Measurements from ENCODE around the gene SWT1. TPM values are rescaled to one million over a fixed set of nuclear protein-coding genes. Genes with fewer than 3 reads are reported as not detected.

The SWT1 gene, protein sequence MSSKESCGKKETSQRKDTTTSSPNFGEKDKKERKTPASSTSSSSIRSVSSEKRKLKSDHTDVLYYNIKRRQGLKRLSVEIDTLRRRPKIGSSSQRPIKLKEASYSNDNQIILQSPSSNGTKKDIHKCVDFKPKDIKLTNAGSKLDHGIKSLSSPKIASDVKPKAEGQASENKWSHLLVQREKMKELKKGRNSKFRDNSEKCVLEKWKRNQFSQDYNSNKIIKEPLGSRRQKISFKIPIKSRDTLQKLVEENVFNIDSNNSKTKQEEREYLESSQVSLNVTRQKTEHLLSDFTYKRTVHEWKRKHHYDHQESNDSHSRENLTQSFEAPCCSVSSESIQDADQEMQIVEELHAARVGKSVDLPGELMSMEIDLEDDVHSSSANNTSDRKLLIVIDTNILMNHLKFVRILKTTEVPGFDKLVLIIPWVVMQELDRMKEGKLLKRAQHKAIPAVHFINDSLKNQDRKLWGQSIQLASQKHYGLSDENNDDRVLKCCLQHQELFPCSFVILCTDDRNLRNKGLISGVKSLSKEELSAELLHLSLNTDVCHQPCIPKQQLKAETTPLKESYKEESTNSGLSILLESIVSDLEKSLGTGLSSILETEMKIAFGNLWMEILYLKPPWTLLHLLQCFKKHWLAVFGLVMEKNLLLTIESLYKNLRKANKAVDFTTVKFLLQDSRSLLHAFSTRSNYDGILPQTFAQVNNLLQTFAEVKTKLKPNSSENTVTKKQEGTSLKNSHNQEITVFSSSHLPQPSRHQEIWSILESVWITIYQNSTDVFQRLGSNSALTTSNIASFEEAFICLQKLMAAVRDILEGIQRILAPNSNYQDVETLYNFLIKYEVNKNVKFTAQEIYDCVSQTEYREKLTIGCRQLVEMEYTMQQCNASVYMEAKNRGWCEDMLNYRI
- total RNA-seq (10 to 100 TPM in 1 of 2 experiments, 1 to 10 TPM in 1; 9.5 to 10.4 TPM), polyA plus RNA-seq (1 to 10 TPM; 3.3 to 6.5 (median 4.2) TPM), total RNA-seq (7.0 to 29.1 (median 15.0) reads per million in 6 experiments)

DNA sequence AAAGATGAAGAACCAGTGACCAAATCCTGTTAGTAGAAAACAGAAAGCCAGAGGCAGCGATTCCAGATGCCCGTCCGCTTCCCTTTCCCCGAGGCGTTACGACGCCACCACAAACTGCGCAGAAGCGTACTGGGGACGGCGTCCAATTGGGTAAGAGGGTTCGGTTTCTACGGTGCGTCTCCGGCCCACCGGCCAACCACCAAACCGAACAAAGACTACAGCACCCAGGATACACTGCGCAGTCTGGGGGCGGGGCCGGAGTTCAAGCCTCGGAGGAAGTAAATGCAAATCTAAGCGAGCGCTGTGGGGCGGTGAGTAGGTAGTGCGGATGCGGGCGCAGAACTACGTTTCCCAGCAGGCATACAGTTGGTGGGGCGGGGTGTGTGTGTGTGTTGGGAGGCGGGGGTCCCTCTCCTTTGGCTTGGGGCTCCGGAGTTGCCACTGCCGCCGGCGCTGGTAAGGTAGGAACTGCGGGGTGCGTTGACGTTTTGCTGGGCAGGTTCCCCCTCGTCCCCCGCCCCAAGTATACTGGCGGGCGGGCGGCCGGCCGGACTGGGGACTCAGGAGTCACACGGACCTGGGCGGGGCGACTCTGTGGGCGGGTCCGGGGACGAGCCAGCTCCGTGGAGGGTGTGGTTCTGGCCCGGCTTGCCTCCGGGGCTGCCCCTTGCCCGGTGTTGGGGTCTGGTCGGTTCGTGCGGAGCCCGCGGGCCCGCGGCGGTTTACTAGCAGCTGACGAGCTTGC lies at the start of gene SWT1, which contains the start of gene TRMT1L:
Gene SWT1 (plus strand): TSS at position 314 of the 745 bp plus-strand sequence. CDS start 3,675 bp downstream, outside the sequence.
Gene TRMT1L (minus strand): TSS at position 100 of the 745 bp plus-strand sequence. CDS start 241 bp downstream, outside the sequence.
- peaks cover 0 to 4% (median 0%) of the 10 kb centered on the region in 3 donors for H3K36me3 Mint-ChIP-seq
- DNase-seq (peak; percentile 90 to 99 (median 97)), ATAC-seq (peak; percentile 88 to 91)
- peaks cover 23 to 53% (median 43%) of the 10 kb centered on the region in 4 donors for H3K4me1 Mint-ChIP-seq
- peak within 1 kb of the TSS; percentile 90 to 99 (median 98) for H3K4me3 Mint-ChIP-seq
- H3K9me3 Mint-ChIP-seq, result no peaks in the 10 kb centered on the region
- no peaks in the 10 kb centered on the region for H3K27me3 Mint-ChIP-seq
- POLR2A ChIA-PET, result interaction anchor here (0.5 to 4.0 kb wide), 11 partner anchors 9 to 1218 kb away, joined by 3 to 39 read pairs (median 4); partner anchors contain the start of genes EDEM3, IVNS1ABP, ODR4 and RNF2
- H3K27ac Mint-ChIP-seq, result peak within 1 kb of the TSS; percentile 94 to 99 (median 98)

DNA sequence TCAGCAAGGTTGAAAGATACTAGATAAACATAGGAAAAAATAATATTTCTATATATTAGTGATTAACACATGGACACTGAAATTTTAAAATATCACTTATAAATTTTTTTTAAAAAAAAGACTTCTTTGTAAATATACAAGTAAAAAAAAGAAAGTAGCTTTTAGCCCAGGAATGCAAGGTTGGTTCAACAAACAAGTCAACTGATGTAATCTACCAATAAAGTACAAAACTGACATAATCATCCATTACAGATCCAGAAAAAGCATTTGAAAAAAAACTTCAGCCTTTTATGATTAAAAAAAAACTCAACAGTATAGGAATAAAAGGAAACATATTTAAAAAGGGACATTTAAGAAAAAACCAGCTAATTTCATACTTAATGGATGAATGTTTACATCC lies 48.6 kb upstream of the SWT1 start:
- H3K36me3 Mint-ChIP-seq, result peaks cover 8 to 17% (median 17%) of the 10 kb centered on the region in 3 donors
- H3K9me3 Mint-ChIP-seq, result peaks cover 6 to 65% (median 31%) of the 10 kb centered on the region in 9 donors
- no peak overlapping the region for H3K27ac Mint-ChIP-seq
- no peaks in the 10 kb centered on the region for H3K4me1 Mint-ChIP-seq
- H3K27me3 Mint-ChIP-seq, result no peaks in the 10 kb centered on the region
- ATAC-seq (no peak), DNase-seq (no peak)
- no peak overlapping the region for H3K4me3 Mint-ChIP-seq
- POLR2A ChIA-PET, result no interaction called here

DNA sequence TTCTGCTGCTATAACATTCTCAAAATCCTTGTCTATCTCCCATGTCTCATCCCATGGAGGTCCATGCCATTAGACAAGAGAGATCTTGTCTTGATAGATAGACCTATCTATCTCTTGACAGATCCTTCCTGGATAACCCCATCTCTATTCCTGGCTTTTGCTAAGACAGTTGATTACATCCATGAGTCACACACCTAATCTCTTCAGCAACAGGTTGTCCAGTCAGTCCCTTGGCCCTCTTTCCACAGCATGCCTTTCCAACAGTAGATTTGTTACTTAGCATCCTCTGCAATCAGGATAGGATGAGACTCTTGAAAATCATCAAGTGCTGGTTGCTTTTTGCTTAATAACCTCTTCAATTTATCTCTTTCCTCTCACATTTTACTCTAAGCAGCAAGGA lies 46.8 kb upstream of the SWT1 start:
- Mint-ChIP-seq H3K4me1 (no peaks in the 10 kb centered on the region), H3K27me3 (no peaks in the 10 kb centered on the region), H3K9me3 (peaks cover 6 to 65% (median 30%) of the 10 kb centered on the region in 9 donors), H3K27ac (peak overlapping the region in 1 of 10 donors; percentile 25), H3K36me3 (peaks cover 0 to 17% (median 6%) of the 10 kb centered on the region in 3 donors), H3K4me3 (no peak overlapping the region)
- DNase-seq (no peak), ATAC-seq (no peak)
- POLR2A ChIA-PET, result no interaction called here

DNA sequence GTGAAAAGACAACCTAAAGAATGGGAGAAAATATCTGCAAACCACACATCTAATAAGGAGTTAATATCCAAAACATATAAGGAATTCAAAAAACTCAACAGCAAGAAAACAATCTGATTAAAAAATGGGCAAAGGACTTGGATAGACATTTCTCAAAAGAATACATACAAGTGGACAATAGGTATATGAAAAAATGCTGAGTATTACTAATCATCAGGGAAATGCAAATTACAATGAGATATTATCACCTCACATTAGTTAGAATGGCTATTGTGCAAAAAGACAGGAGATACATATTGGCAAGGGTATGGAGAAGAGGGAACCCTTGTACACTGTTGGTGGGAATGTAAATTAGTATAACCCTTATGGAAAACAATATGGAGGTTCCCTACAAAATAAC lies 45.1 kb upstream of the SWT1 start:
- peaks cover 0 to 49% (median 21%) of the 10 kb centered on the region in 9 donors for H3K9me3 Mint-ChIP-seq

DNA sequence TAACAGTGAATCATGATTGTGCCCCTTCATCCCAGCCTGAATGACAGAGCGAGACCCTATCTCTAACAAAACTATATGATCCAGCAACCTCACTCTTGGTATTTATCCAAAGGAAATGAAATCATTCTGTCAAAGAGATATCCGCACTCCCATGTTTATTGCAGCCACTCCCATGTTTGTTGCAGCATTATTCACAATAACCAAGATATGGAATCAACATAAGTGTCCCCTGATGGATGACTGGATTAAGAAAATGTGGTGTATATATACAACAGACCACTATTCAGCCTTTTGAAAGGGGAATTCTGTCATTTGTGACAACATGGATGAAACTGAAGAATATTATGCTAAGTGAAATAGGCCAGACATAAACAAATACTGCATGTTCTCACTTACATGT lies 44.6 kb upstream of the SWT1 start:
- Mint-ChIP-seq H3K36me3 (peaks cover 3 to 17% (median 9%) of the 10 kb centered on the region in 3 donors), H3K27ac (no peak overlapping the region), H3K27me3 (no peaks in the 10 kb centered on the region), H3K4me3 (no peak overlapping the region), H3K4me1 (peaks cover 0 to 2% (median 0%) of the 10 kb centered on the region in 4 donors), H3K9me3 (peaks cover 0 to 44% (median 21%) of the 10 kb centered on the region in 9 donors)
- POLR2A ChIA-PET, result no interaction called here
- no peak for DNase-seq
- ATAC-seq, result no peak

More for the DNA sequence above, 45.1 kb upstream of the SWT1 start:
- POLR2A ChIA-PET, result no interaction called here
- ATAC-seq (no peak), DNase-seq (no peak)
- no peaks in the 10 kb centered on the region for H3K27me3 Mint-ChIP-seq
- peaks cover 2 to 17% (median 6%) of the 10 kb centered on the region in 3 donors for H3K36me3 Mint-ChIP-seq
- no peak overlapping the region for H3K27ac Mint-ChIP-seq
- H3K4me3 Mint-ChIP-seq, result no peak overlapping the region
- peaks cover 0 to under 1% (median 0%) of the 10 kb centered on the region in 4 donors for H3K4me1 Mint-ChIP-seq

DNA sequence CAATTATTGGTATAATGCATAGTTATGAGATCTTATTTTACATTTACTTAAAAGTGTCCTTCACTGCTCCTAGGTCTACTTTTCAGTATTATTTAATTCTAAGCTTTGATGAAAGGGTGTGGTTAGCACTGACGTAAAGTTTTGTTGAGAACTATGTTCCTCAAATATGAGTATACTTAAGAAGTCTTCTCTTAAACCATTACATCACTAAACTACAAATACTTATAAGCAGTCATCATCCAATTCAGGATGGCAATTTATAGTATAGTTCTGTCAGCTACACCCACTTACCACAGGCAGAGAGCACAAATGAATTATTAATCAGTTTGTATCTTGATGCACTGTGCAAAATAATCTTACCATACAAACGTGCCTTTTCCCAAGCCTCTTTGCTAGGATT lies 27.3 kb upstream of the SWT1 start:
- no peaks in the 10 kb centered on the region for H3K4me1 Mint-ChIP-seq
- no peak for ATAC-seq
- no peak overlapping the region for H3K4me3 Mint-ChIP-seq
- peaks cover 7 to 88% (median 48%) of the 10 kb centered on the region in 3 donors for H3K36me3 Mint-ChIP-seq
- DNase-seq, result no peak
- H3K27ac Mint-ChIP-seq, result no peak overlapping the region
- POLR2A ChIA-PET, result no interaction called here
- H3K9me3 Mint-ChIP-seq, result peaks cover 0 to 9% (median 5%) of the 10 kb centered on the region in 9 donors
- H3K27me3 Mint-ChIP-seq, result no peaks in the 10 kb centered on the region

DNA sequence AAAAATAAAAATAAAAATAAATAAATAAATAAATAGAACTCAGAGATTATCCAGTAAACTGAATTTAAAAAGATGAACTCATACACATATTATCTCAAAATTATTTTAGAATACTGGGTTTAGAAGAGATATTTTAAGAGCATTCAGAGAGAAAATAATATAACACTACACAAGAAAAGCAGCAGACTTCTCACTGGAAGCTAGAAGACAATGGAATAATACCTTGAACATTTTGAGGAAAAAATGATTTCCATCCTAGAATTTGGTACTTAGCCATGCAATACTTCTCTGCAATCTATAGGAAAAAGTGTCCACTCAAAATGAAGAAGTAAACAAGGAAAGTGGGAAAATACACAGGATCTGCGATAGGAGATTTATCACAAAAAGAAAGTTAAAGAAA lies 24.4 kb upstream of the SWT1 start:
- H3K9me3 Mint-ChIP-seq, result peaks cover 0 to 9% (median 5%) of the 10 kb centered on the region in 9 donors
- peaks cover 0 to under 1% (median 0%) of the 10 kb centered on the region in 4 donors for H3K4me1 Mint-ChIP-seq
- DNase-seq, result no peak
- ATAC-seq, result no peak
- H3K27me3 Mint-ChIP-seq, result no peaks in the 10 kb centered on the region
- H3K4me3 Mint-ChIP-seq, result no peak overlapping the region
- no peak overlapping the region for H3K27ac Mint-ChIP-seq
- POLR2A ChIA-PET, result no interaction called here
- peaks cover 7 to 91% (median 41%) of the 10 kb centered on the region in 3 donors for H3K36me3 Mint-ChIP-seq

DNA sequence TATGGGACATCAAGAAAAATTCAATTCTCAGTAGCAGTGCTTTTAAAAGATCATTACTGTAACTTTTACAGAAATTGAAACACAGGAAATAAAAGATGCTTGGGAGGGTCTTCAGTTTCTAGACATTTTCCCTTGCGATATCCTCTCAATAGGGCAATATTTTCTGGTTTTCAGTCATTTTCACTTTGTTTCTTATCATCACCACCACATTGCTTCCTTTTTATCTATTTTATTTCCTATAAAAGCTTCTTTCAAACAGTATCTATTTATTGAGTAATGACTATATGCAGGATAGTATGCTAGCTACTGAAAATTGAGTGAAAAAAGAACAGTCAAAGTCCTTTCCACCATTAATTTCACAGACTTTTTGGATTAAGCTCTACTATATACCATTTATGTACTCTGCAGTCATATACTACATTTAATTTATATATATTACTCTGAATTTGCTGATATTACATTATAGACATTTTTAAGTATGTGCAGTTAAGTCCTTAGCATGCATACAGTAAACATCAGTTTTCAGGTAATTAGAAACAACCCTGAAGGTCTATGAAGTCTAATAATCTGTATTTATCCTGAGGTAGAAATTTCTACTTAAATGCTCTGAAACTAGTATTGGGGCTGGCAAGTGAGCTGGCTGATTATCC lies 18.9 kb upstream of the SWT1 start:
- Mint-ChIP-seq H3K9me3 (peaks cover 0 to 4% (median 0%) of the 10 kb centered on the region in 9 donors), H3K36me3 (peaks cover under 1 to 87% (median 41%) of the 10 kb centered on the region in 3 donors), H3K27ac (peak overlapping the region in 2 of 10 donors; percentile 18 to 78), H3K27me3 (no peaks in the 10 kb centered on the region), H3K4me1 (peaks cover 0 to 2% (median under 1%) of the 10 kb centered on the region in 4 donors), H3K4me3 (no peak overlapping the region)
- POLR2A ChIA-PET, result no interaction called here
- ATAC-seq (no peak), DNase-seq (no peak)

DNA sequence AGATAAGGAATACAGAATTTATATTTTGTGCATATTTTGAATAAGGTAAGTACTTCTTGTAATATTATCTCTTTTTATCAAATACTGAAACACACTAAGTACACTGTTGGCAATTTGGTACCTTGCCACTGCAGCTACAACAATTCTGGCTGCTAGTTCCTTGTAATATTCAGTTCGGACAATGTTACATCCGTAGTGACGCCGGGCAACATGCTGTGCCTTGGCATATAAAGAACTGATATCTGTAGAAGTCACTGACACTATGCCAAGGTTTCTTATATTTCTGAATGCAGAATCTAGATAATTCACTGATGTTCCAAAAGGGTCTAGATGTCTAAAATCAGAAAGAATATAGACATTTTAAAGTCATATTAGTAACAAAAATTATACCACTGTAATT lies 17.7 kb upstream of the SWT1 start:
- Mint-ChIP-seq H3K4me1 (peaks cover 0 to 2% (median under 1%) of the 10 kb centered on the region in 4 donors), H3K9me3 (no peaks in the 10 kb centered on the region)
- no peak for DNase-seq

DNA sequence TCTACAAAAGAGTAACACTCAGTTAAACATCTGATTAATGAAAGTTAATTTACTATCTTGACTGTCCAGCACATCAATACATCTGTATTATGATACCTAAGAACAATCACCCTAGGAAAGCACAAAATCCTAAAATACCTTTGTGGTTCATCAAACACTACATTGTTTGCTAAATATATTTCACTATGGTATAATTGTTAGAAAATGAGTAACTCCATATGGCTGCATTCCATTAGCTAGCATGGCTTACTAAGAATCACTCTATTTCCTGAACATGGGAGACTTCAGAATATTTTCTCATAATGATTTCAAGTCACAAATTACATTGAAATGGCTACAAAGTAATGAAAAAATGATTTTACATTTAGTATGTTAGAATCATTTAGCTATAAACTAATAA lies 12.7 kb upstream of the SWT1 start:
- peaks cover 0 to 4% (median 0%) of the 10 kb centered on the region in 4 donors for H3K4me1 Mint-ChIP-seq
- no peak overlapping the region for H3K4me3 Mint-ChIP-seq
- peaks cover 0 to 73% (median 33%) of the 10 kb centered on the region in 3 donors for H3K36me3 Mint-ChIP-seq
- ATAC-seq (no peak), DNase-seq (no peak)
- POLR2A ChIA-PET, result no interaction called here
- H3K27ac Mint-ChIP-seq, result no peak overlapping the region
- H3K9me3 Mint-ChIP-seq, result no peaks in the 10 kb centered on the region
- H3K27me3 Mint-ChIP-seq, result no peaks in the 10 kb centered on the region

More for the DNA sequence above, 17.7 kb upstream of the SWT1 start:
- H3K4me3 Mint-ChIP-seq, result no peak overlapping the region
- no peak overlapping the region for H3K27ac Mint-ChIP-seq
- POLR2A ChIA-PET, result no interaction called here
- no peak for ATAC-seq
- no peaks in the 10 kb centered on the region for H3K27me3 Mint-ChIP-seq
- H3K36me3 Mint-ChIP-seq, result peaks cover 0 to 81% (median 32%) of the 10 kb centered on the region in 3 donors

DNA sequence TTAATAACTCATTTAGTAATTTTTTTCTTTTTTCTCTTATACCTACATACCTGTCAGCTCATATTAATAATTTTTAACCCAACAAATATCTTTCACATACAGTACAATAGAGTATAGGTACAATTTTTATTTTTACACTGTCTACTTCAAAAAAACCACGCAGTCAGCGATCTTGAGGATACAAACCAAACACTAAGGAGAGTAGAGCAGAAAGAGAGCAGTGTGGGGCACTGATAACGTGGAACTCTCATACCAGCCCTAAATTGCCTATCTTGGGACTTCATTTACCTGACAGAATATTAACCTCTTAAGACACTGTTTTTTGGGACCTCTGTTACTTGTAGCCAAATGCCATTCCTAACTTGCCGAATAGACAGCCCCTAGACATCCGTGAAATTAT lies 5.8 kb upstream of the SWT1 start:
- Mint-ChIP-seq H3K27ac (no peak overlapping the region), H3K36me3 (peaks cover 4 to 43% (median 22%) of the 10 kb centered on the region in 3 donors), H3K4me3 (no peak overlapping the region), H3K9me3 (no peaks in the 10 kb centered on the region), H3K27me3 (no peaks in the 10 kb centered on the region), H3K4me1 (peaks cover 13 to 39% (median 34%) of the 10 kb centered on the region in 4 donors)
- ATAC-seq (no peak), DNase-seq (no peak)
- POLR2A ChIA-PET, result no interaction called here

Measured in naive thymus-derived CD8-positive, alpha-beta T cell (primary cell).